ENCODE data around the gene KRT72. TPM values are rescaled to one million over a fixed set of nuclear protein-coding genes. Genes with fewer than 3 reads are reported as not detected.

The KRT72 gene
- total RNA-seq, 2 experiments from 2014 or later = 82.2 to 83.4 TPM

GRCh38 chr12:52606581-52607218, 5.4 kb upstream of the KRT72 start:
- ChIA-PET CTCF (interaction anchor here (1.2 kb wide), 1 partner anchor 273 kb away, joined by 3 read pairs; no protein-coding TSS in a partner anchor), POLR2A (interaction anchor here (1.0 to 1.2 kb wide), 3 partner anchors 17 to 273 kb away, joined by 3 to 5 read pairs (median 5); no protein-coding TSS in a partner anchor)
- Mint-ChIP-seq H3K27me3 (no peaks in the 10 kb centered on the region), H3K36me3 (ENCODE audit: low read depth) (peaks cover 31% of the 10 kb centered on the region), H3K27ac (peak overlapping the region; percentile 89), H3K4me1 (ENCODE audit: low read depth) (peaks cover 97% of the 10 kb centered on the region), H3K9me3 (no peaks in the 10 kb centered on the region), H3K4me3 (peak overlapping the region; percentile 13)
- intact Hi-C loops (cut with DNase I, micrococcal nuclease) = no loop called here
- no peak for ATAC-seq (ENCODE audit: poor library complexity)
- no peak for TF ChIP-seq CTCF (IDR thresholded peaks at IDR 0.05)
- Histone ChIP-seq H3K4me1 (ENCODE audit: insufficient read depth, low read length) (peaks cover 84% of the 10 kb centered on the region), H3K9me3 (ENCODE audit: control insufficient read depth in 1 of 2, insufficient read depth in 1 of 2, low read length in 2 of 2) (no peaks in the 10 kb centered on the region), H3K27me3 (ENCODE audit: control insufficient read depth in 1 of 2, insufficient read depth in 2 of 2, low read length in 2 of 2) (no peaks in the 10 kb centered on the region), H3K36me3 (ENCODE audit: insufficient read depth, low read length) (no peaks in the 10 kb centered on the region), H3K4me3 (ENCODE audit: low read length) (no peak overlapping the region), H3K27ac (ENCODE audit: low read depth in 1 of 2, low read length in 2 of 2) (no peak overlapping the region)
- DNase-seq = no peak

GRCh38 chr12:52606096-52606495, 4.8 kb upstream of the KRT72 start:
- CTCF ChIA-PET = interaction anchor here (1.2 kb wide), 1 partner anchor 273 kb away, joined by 3 read pairs; no protein-coding TSS in a partner anchor
- H3K27me3 ChIP-seq (ENCODE audit: control insufficient read depth in 1 of 2, insufficient read depth in 2 of 2, low read length in 2 of 2) = peaks cover 0 to 3% of the 10 kb centered on the region in 2 experiments
- POLR2A ChIA-PET = interaction anchor here (1.0 to 1.2 kb wide), 3 partner anchors 16 to 273 kb away, joined by 3 to 5 read pairs (median 5); no protein-coding TSS in a partner anchor
- ATAC-seq (ENCODE audit: poor library complexity) (no peak), DNase-seq (no peak)
- Mint-ChIP-seq H3K4me3 (peak overlapping the region; percentile 3), H3K9me3 (no peaks in the 10 kb centered on the region), H3K4me1 (ENCODE audit: low read depth) (peaks cover 95% of the 10 kb centered on the region), H3K27me3 (no peaks in the 10 kb centered on the region), H3K27ac (peak overlapping the region; percentile 89), H3K36me3 (ENCODE audit: low read depth) (peaks cover 26% of the 10 kb centered on the region)
- no peak for TF ChIP-seq CTCF (IDR thresholded peaks at IDR 0.05)
- H3K36me3 ChIP-seq (ENCODE audit: insufficient read depth, low read length) = no peaks in the 10 kb centered on the region
- H3K4me1 ChIP-seq (ENCODE audit: insufficient read depth, low read length) = peaks cover 82% of the 10 kb centered on the region
- H3K9me3 ChIP-seq (ENCODE audit: control insufficient read depth in 1 of 2, insufficient read depth in 1 of 2, low read length in 2 of 2) = no peaks in the 10 kb centered on the region
- no peak overlapping the region for H3K4me3 ChIP-seq (ENCODE audit: low read length)
- H3K27ac ChIP-seq (ENCODE audit: low read depth in 1 of 2, low read length in 2 of 2) = no peak overlapping the region
- intact Hi-C loops (cut with DNase I, micrococcal nuclease) = no loop called here

- Mint-ChIP-seq H3K36me3 (ENCODE audit: low read depth) (peaks cover 24% of the 10 kb centered on the region), H3K4me3 (peak overlapping the region; percentile 32), H3K9me3 (no peaks in the 10 kb centered on the region), H3K4me1 (ENCODE audit: low read depth) (peaks cover 90% of the 10 kb centered on the region), H3K27ac (peak overlapping the region; percentile 89), H3K27me3 (no peaks in the 10 kb centered on the region)
- Histone ChIP-seq H3K36me3 (ENCODE audit: insufficient read depth, low read length) (no peaks in the 10 kb centered on the region), H3K4me1 (ENCODE audit: insufficient read depth, low read length) (peaks cover 76% of the 10 kb centered on the region), H3K4me3 (ENCODE audit: low read length) (no peak overlapping the region), H3K9me3 (ENCODE audit: control insufficient read depth in 1 of 2, insufficient read depth in 1 of 2, low read length in 2 of 2) (peaks cover 0 to 4% of the 10 kb centered on the region in 2 experiments), H3K27me3 (ENCODE audit: control insufficient read depth in 1 of 2, insufficient read depth in 2 of 2, low read length in 2 of 2) (peaks cover 0 to 7% of the 10 kb centered on the region in 2 experiments), H3K27ac (ENCODE audit: low read depth in 1 of 2, low read length in 2 of 2) (peak overlapping the region in 1 of 2 donors; percentile 15)
- ATAC-seq (ENCODE audit: poor library complexity) (no peak), DNase-seq (no peak)
- TF ChIP-seq CTCF (IDR thresholded peaks at IDR 0.05) = no peak
- intact Hi-C loops (cut with DNase I, micrococcal nuclease) = no loop called here
- POLR2A ChIA-PET = interaction anchor here (0.9 to 1.1 kb wide), 4 partner anchors 19 to 86 kb away, joined by 3 to 9 read pairs (median 4); no protein-coding TSS in a partner anchor
- CTCF ChIA-PET = interaction anchor here (1.2 kb wide), 1 partner anchor 274 kb away, joined by 3 read pairs; no protein-coding TSS in a partner anchor
These were observed 4.3 kb upstream of the KRT72 start for GRCh38 chr12:52605542-52605941.
